SK-N-MC (cell line): Measurements from ENCODE around the gene ANGPTL5.

Experiments
- DNase-seq: peaks from one replicate; pipeline ENCODE4 v3.0.0-alpha.2; 2011; ENCODE audit warnings: low read depth, low spot score
- H3K27ac ChIP-seq: fragments of 200-600 bp; sonication (generic); 2 replicates; pipeline ENCODE4 v1.5.1; 2016; ENCODE audit warnings: mixed run types
- H3K36me3 ChIP-seq: fragments of 200-600 bp; sonication (generic); 2 replicates; pipeline ENCODE4 v1.6.1; 2017; ENCODE audit warnings: antibody characterized with exemption, low read length, mixed read lengths; ENCODE audit not compliant: insufficient read depth
- H3K4me3 ChIP-seq: fragments of 200-600 bp; sonication (generic); 2 replicates; pipeline ENCODE4 v1.5.1; 2016
- H3K9ac ChIP-seq: fragments of 200-600 bp; sonication (generic); 2 replicates; pipeline ENCODE4 v1.8.0; 2017; ENCODE audit warnings: mixed run types, mixed read lengths; ENCODE audit not compliant: insufficient read length
- H3K9me3 ChIP-seq: fragments of 200-600 bp; sonication (generic); 2 replicates; pipeline ENCODE4 v1.6.1; 2017; ENCODE audit warnings: low read depth, mild to moderate bottlenecking, antibody characterized with exemption, low read length, moderate library complexity, mixed read lengths
- EZH2 ChIP-seq: fragments of 200-600 bp; sonication (generic); IDR thresholded peaks from one replicate; pipeline ENCODE4 v1.6.1; 2017; ENCODE audit warnings: antibody characterized with exemption
- FOXP2 ChIP-seq: optimal IDR thresholded peaks from 2 replicates; pipeline ENCODE3; 2011; ENCODE audit warnings: mild to moderate bottlenecking, moderate library complexity; ENCODE audit not compliant: insufficient read depth; ENCODE audit errors: extremely low read length, control extremely low read depth
- POLR2AphosphoS5 ChIP-seq: IDR thresholded peaks from 2 replicates; pipeline ENCODE4 v1.6.1; 2012; ENCODE audit warnings: mild to moderate bottlenecking, low read depth, low read length, borderline replicate concordance

Gene ANGPTL5

GRCh38 chr11:101931692-101932091 is 15.4 kb upstream of the ANGPTL5 start:
- Histone ChIP-seq H3K4me3 (no peak overlapping the region), H3K27ac (no peak overlapping the region), H3K36me3 (no peaks in the 10 kb centered on the region), H3K9me3 (no peaks in the 10 kb centered on the region), H3K9ac (no peak overlapping the region)
- no peak for DNase-seq
- TF ChIP-seq EZH2 (no peak), FOXP2 (no peak)

GRCh38 chr11:101929294-101929915 is 13.1 kb upstream of the ANGPTL5 start:
- Histone ChIP-seq H3K9ac (no peak overlapping the region), H3K36me3 (no peaks in the 10 kb centered on the region), H3K27ac (no peak overlapping the region), H3K4me3 (no peak overlapping the region), H3K9me3 (no peaks in the 10 kb centered on the region)
- no peak for DNase-seq
- TF ChIP-seq EZH2 = no peak
- TF ChIP-seq POLR2AphosphoS5 = no peak
- TF ChIP-seq FOXP2 = no peak

- Histone ChIP-seq H3K9ac (no peak overlapping the region), H3K9me3 (no peaks in the 10 kb centered on the region), H3K36me3 (no peaks in the 10 kb centered on the region), H3K27ac (no peak overlapping the region), H3K4me3 (no peak overlapping the region)
- TF ChIP-seq POLR2AphosphoS5 (no peak), FOXP2 (no peak), EZH2 (no peak)
- DNase-seq = no peak
These were observed 7.2 kb upstream of the ANGPTL5 start for GRCh38 chr11:101923554-101923953.

GRCh38 chr11:101920992-101921391 is 4.7 kb upstream of the ANGPTL5 start:
- no peak overlapping the region for H3K27ac ChIP-seq
- TF ChIP-seq FOXP2 (no peak), POLR2AphosphoS5 (no peak)

GRCh38 chr11:101917226-101917625 is 904 bp upstream of the ANGPTL5 start:
- no peak overlapping the region for H3K9ac ChIP-seq
- H3K27ac ChIP-seq = no peak overlapping the region
- H3K9me3 ChIP-seq = no peaks in the 10 kb centered on the region
- no peaks in the 10 kb centered on the region for H3K36me3 ChIP-seq
- H3K4me3 ChIP-seq = no peak overlapping the region
- DNase-seq = no peak
- TF ChIP-seq FOXP2 = no peak
- TF ChIP-seq EZH2 = no peak
- no peak for TF ChIP-seq POLR2AphosphoS5

More at GRCh38 chr11:101920992-101921391, 4.7 kb upstream of the ANGPTL5 start:
- Histone ChIP-seq H3K36me3 (no peaks in the 10 kb centered on the region), H3K4me3 (no peak overlapping the region), H3K9me3 (no peaks in the 10 kb centered on the region), H3K9ac (no peak overlapping the region)
- DNase-seq = no peak

GRCh38 chr11:101915791-101916291 is 481 bp downstream of the ANGPTL5 start:
- no peak for TF ChIP-seq FOXP2
- DNase-seq = no peak
- Histone ChIP-seq H3K36me3 (no peaks in the 10 kb centered on the region), H3K27ac (no peak overlapping the region), H3K9ac (no peak overlapping the region), H3K9me3 (no peaks in the 10 kb centered on the region), H3K4me3 (peak overlapping the region; percentile 86)

- H3K27ac ChIP-seq = no peak within 1 kb of the TSS
- H3K36me3 ChIP-seq = no peaks in the 10 kb centered on the region
- peak within 1 kb of the TSS; percentile 19 for H3K9ac ChIP-seq
- peak within 1 kb of the TSS; percentile 86 for H3K4me3 ChIP-seq
- no peaks in the 10 kb centered on the region for H3K9me3 ChIP-seq
- DNase-seq = peak; percentile 37
- TF ChIP-seq FOXP2 (peak; percentile 92), POLR2AphosphoS5 (peak; percentile 33; the same call in 1 of the 2 replicates), EZH2 (no peak)
These were observed 1.4 kb downstream of the ANGPTL5 start, which contains the start of gene CEP126 for GRCh38 chr11:101914738-101915426. Gene CEP126 (plus strand): TSS chr11:101915010. CDS start chr11:101915285, 275 bp downstream.

- peak overlapping the region; percentile 86 for H3K4me3 ChIP-seq
- H3K9me3 ChIP-seq = no peaks in the 10 kb centered on the region
- DNase-seq = no peak
- no peak overlapping the region for H3K9ac ChIP-seq
- no peak overlapping the region for H3K27ac ChIP-seq
- TF ChIP-seq POLR2AphosphoS5 (no peak), EZH2 (no peak), FOXP2 (no peak)
- H3K36me3 ChIP-seq = no peaks in the 10 kb centered on the region
These were observed 2.0 kb downstream of the ANGPTL5 start for GRCh38 chr11:101914341-101914737.

GRCh38 chr11:101913656-101914055 is 2.7 kb downstream of the ANGPTL5 start:
- Histone ChIP-seq H3K9me3 (no peaks in the 10 kb centered on the region), H3K27ac (no peak overlapping the region), H3K9ac (no peak overlapping the region), H3K4me3 (no peak overlapping the region; the same call in 1 of the 2 replicates), H3K36me3 (no peaks in the 10 kb centered on the region)
- no peak for DNase-seq
- no peak for TF ChIP-seq EZH2
- TF ChIP-seq POLR2AphosphoS5 = no peak
- TF ChIP-seq FOXP2 = no peak
